IMR-90 (cell line): ENCODE measurements around the gene TNIP1. TPM values are rescaled to one million over a fixed set of nuclear protein-coding genes. Genes with fewer than 3 reads are reported as not detected.

ENCODE experiments used
- ATAC-seq: fragments of 200-7000 bp; cut with Tn5 transposase; 2 replicates; pipeline ENCODE4 v1.9.1; 2020; ENCODE audit warnings: low read depth, mild to moderate bottlenecking, moderate library complexity
- BruUV-seq: library from RNA; stranded (reverse); fragments of 400-500 nt; replicated peaks from 2 replicates; lab custom pipeline; 2021; lab: Mats Ljungman, UMichigan
- CTCF ChIA-PET: fragments of 300-600 bp; formaldehyde crosslinking; extraction: SDS; loops from one replicate; lab custom pipeline; 2021; ENCODE audit warnings: antibody characterized with exemption; lab: Yijun Ruan, JAX
- POLR2A ChIA-PET: fragments of 300-600 bp; sonication (Branson Sonifier 250); formaldehyde crosslinking; loops from one replicate; lab custom pipeline; 2022; ENCODE audit warnings: antibody characterized with exemption; ENCODE audit not compliant: unreplicated experiment; lab: Charles Lee
- DNase-seq: peaks from one replicate; pipeline ENCODE4 v3.0.0; 2013
- H2AFZ ChIP-seq: replicated peaks from 2 replicates; pipeline ENCODE3; 2013; ENCODE audit warnings: low read length, mild to moderate bottlenecking; ENCODE audit not compliant: poor library complexity
- H2AK5ac ChIP-seq: 2 replicates; pipeline ENCODE4 v1.6.1; 2013; ENCODE audit warnings: low read depth, low read length, inconsistent platforms
- H2AK9ac ChIP-seq: replicated peaks from 2 replicates; pipeline ENCODE3; 2013; ENCODE audit warnings: mild to moderate bottlenecking, low read depth, low read length, moderate library complexity; ENCODE audit not compliant: poor library complexity
- H2BK120ac ChIP-seq: 2 replicates; pipeline ENCODE4 v1.6.1; 2013; ENCODE audit warnings: low read depth, low read length, inconsistent platforms
- H2BK15ac ChIP-seq: 3 replicates; pipeline ENCODE4 v1.6.1; 2013; ENCODE audit warnings: low read depth, low read length, inconsistent platforms
- H2BK20ac ChIP-seq: 2 replicates; pipeline ENCODE4 v1.6.1; 2013; ENCODE audit warnings: low read depth, mild to moderate bottlenecking, inconsistent platforms, low read length, moderate library complexity
- H2BK5ac ChIP-seq: 2 replicates; pipeline ENCODE4 v1.6.1; 2013; ENCODE audit warnings: mild to moderate bottlenecking, low read depth, low read length, inconsistent platforms; ENCODE audit not compliant: poor library complexity, severe bottlenecking
- H3K14ac ChIP-seq: replicated peaks from 2 replicates; pipeline ENCODE4 v1.6.1; 2013; ENCODE audit warnings: low read depth, low read length, inconsistent platforms
- H3K18ac ChIP-seq: 2 replicates; pipeline ENCODE4 v1.6.1; 2013; ENCODE audit warnings: low read depth, low read length, control low read depth
- H3K23ac ChIP-seq: 2 replicates; pipeline ENCODE4 v1.6.1; 2013; ENCODE audit warnings: low read depth, low read length, inconsistent platforms
- H3K27ac ChIP-seq: 2 replicates; pipeline ENCODE4 v1.5.1; 2013; ENCODE audit warnings: mild to moderate bottlenecking, control low read depth, low read length; ENCODE audit not compliant: insufficient read depth
- H3K27me3 ChIP-seq: 2 replicates; pipeline ENCODE4 v1.6.1; 2013; ENCODE audit warnings: low read length; ENCODE audit not compliant: control insufficient read depth, insufficient read depth
- H3K36me3 ChIP-seq: 2 replicates; pipeline ENCODE4 v1.6.1; 2013; ENCODE audit warnings: low read length, mixed read lengths; ENCODE audit not compliant: control insufficient read depth, insufficient read depth
- H3K4ac ChIP-seq: 2 replicates; pipeline ENCODE4 v1.6.1; 2013; ENCODE audit warnings: low read depth, low read length, inconsistent platforms
- H3K4me1 ChIP-seq: 2 replicates; pipeline ENCODE4 v1.6.1; 2013; ENCODE audit warnings: low read length, mixed read lengths; ENCODE audit not compliant: control insufficient read depth, insufficient read depth
- H3K4me2 ChIP-seq: 2 replicates; pipeline ENCODE4 v1.6.1; 2013; ENCODE audit warnings: low read depth, mild to moderate bottlenecking, control low read depth, low read length, moderate library complexity
- H3K4me3 ChIP-seq: 2 replicates; pipeline ENCODE4 v1.5.1; 2013; ENCODE audit warnings: low read depth, mild to moderate bottlenecking, control low read depth, low read length, moderate library complexity; ENCODE audit not compliant: insufficient read depth
- H3K56ac ChIP-seq: 2 replicates; pipeline ENCODE4 v1.6.1; 2013; ENCODE audit warnings: low read length, inconsistent platforms; ENCODE audit not compliant: insufficient read depth; ENCODE audit errors: extremely low read depth
- H3K79me1 ChIP-seq, 2 experiments: 2 replicates each; pipeline ENCODE4 v1.6.1; 2013; ENCODE audit warnings: low read length in 2 of 2, inconsistent platforms in 1 of 2, low read depth in 1 of 2
- H3K9ac ChIP-seq: 2 replicates; pipeline ENCODE4 v1.6.1; 2013; ENCODE audit warnings: low read depth, low read length, control low read depth
- H3K9me1 ChIP-seq: 2 replicates; pipeline ENCODE4 v1.6.1; 2013; ENCODE audit warnings: low read length, inconsistent platforms; ENCODE audit not compliant: insufficient read depth
- H3K9me3 ChIP-seq: 2 replicates; pipeline ENCODE4 v1.6.1; 2013; ENCODE audit warnings: low read length; ENCODE audit not compliant: control insufficient read depth, insufficient read depth
- H4K20me1 ChIP-seq: 2 replicates; pipeline ENCODE4 v1.6.1; 2013; ENCODE audit warnings: low read length, inconsistent platforms; ENCODE audit not compliant: insufficient read depth
- H4K5ac ChIP-seq: 2 replicates; pipeline ENCODE4 v1.6.1; 2013; ENCODE audit warnings: mild to moderate bottlenecking, low read depth, low read length, control low read depth
- H4K8ac ChIP-seq, 2 experiments: 2 replicates each; pipeline ENCODE4 v1.6.1; 2013; ENCODE audit warnings: low read depth in 2 of 2, low read length in 2 of 2, control low read depth in 1 of 2, inconsistent platforms in 1 of 2
- H4K91ac ChIP-seq: 2 replicates; pipeline ENCODE4 v1.6.1; 2013; ENCODE audit warnings: low read depth, low read length, inconsistent platforms; ENCODE audit not compliant: insufficient read depth
- CHD1 ChIP-seq: IDR thresholded peaks from 2 replicates; pipeline ENCODE4 v1.6.1; 2012; ENCODE audit warnings: low read depth, low read length, improper control_type of control experiment
- FOS ChIP-seq: fragments of 150-350 bp; IDR thresholded peaks from 2 replicates; pipeline ENCODE4 v1.6.1; 2016; ENCODE audit warnings: low read depth, low read length
- MAFK ChIP-seq: IDR thresholded peaks from 2 replicates; pipeline ENCODE4 v1.6.1; 2012; ENCODE audit warnings: low read depth, low read length, improper control_type of control experiment
- MAZ ChIP-seq: IDR thresholded peaks from 2 replicates; pipeline ENCODE4 v1.6.1; 2012; ENCODE audit warnings: low read depth, mild to moderate bottlenecking, low read length, improper control_type of control experiment, moderate library complexity, borderline replicate concordance
- MXI1 ChIP-seq: IDR thresholded peaks from 2 replicates; pipeline ENCODE4 v1.6.1; 2012; ENCODE audit warnings: low read depth, mild to moderate bottlenecking, low read length, moderate library complexity, borderline replicate concordance
- RAD21 ChIP-seq: IDR thresholded peaks from 2 replicates; pipeline ENCODE4 v1.6.1; 2012; ENCODE audit warnings: low read length, improper control_type of control experiment
- RCOR1 ChIP-seq: IDR thresholded peaks from 2 replicates; pipeline ENCODE4 v1.6.1; 2012; ENCODE audit warnings: mild to moderate bottlenecking, low read length, improper control_type of control experiment; ENCODE audit not compliant: insufficient replicate concordance
- SMC3 ChIP-seq: fragments of 150-350 bp; IDR thresholded peaks from 2 replicates; pipeline ENCODE4 v1.6.1; 2016; ENCODE audit warnings: low read depth, mild to moderate bottlenecking, antibody characterized with exemption, low read length, moderate library complexity
- WGBS, 2 experiments: methylation state at CpG; one replicate each; pipeline versions ENCODE4 v1.1.5 to v1.1.7; 2013; ENCODE audit warnings: missing lambda C conversion rate in 2 of 2; ENCODE audit not compliant: insufficient read length in 1 of 2; ENCODE audit errors: extremely low coverage in 2 of 2; 5-methylcytosine and 5-hydroxymethylcytosine counted together
- dilution Hi-C: fragments of 300-500 bp; cut with HindIII; formaldehyde crosslinking; loops from one replicate; pipeline ENCODE4 v1.14.3; 2018; ENCODE audit warnings: low sequenced_read_pairs; ENCODE audit not compliant: unreplicated experiment
- in situ Hi-C: fragments of 300-500 bp; cut with MboI; formaldehyde crosslinking; loops from 3 replicates; pipeline ENCODE4 v1.14.3; 2019; ENCODE audit warnings: low sequenced_read_pairs, inconsistent platforms, mixed read lengths
- intact Hi-C: fragments of 100-400 bp; cut with micrococcal nuclease; formaldehyde crosslinking; loops from 2 replicates; pipeline ENCODE4 v1.10.0; 2022
- polyA plus RNA-seq, 3 experiments: library from polyadenylated mRNA; depleted of rRNA; stranded (reverse); fragments of >200 nt; gene quantifications; 2 replicates each; pipeline ENCODE4 v1.2.3, GENCODE V29; 2012; ENCODE audit warnings: low replicate concordance in 1 of 3
- total RNA-seq: library from RNA; depleted of rRNA; stranded (reverse); fragments of >200 nt; gene quantifications from 2 replicates; pipeline ENCODE4 v1.2.3, GENCODE V29; 2012
- TF ChIP-seq, protein P1 (sequence below): fragments of 150-350 bp; IDR thresholded peaks from 2 replicates; pipeline ENCODE4 v1.6.1; 2017; ENCODE audit warnings: mild to moderate bottlenecking, antibody characterized with exemption, low read length, low read depth

The TNIP1 gene
- total and polyA plus RNA-seq, 2 of the 4 experiments (the other 2 are of a cell fraction) = 63.8 to 92.8 TPM

DNA sequence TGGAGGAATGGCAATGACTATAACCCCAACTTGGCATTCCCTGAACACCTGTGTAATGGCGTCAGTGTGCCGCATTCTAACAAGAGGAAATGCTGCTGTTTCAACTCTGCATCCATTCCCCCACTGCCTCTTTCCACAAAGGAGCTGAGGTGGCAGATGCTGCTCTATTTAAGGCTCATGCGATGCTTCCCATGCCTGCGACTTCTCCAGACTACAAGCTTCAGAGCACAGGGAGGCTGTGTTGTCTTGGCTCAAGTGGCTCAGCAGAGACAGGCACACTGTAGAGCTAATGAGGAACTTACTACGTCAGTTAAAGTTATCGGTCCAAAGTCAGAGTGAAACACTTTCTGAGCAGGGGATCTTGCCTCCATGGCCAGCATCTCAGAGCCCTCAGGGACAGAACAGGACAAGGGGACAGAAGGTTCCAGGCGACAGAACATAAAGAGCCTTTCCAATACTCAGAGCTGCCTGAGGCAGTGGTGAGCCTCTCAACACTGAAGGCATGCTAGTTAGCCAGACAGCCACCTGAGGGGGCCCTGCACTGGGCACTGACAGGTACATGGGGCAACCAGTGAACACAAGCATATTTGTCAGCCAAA is 21.8 kb downstream of the TNIP1 start:
- dilution Hi-C loops = no loop called here
- no peak overlapping the region for H3K27ac ChIP-seq
- in situ Hi-C loops = no loop called here

More for the DNA sequence above, 21.8 kb downstream of the TNIP1 start:
- Histone ChIP-seq H3K4ac (no peak overlapping the region), H3K14ac (no peak overlapping the region), H2AK5ac (no peak overlapping the region), H3K27me3 (no peaks in the 10 kb centered on the region), H3K9ac (no peak overlapping the region), H2AK9ac (no peak overlapping the region), H2AFZ (no peak overlapping the region), H3K23ac (no peak overlapping the region), H3K9me3 (no peaks in the 10 kb centered on the region), H2BK5ac (no peak overlapping the region), H4K20me1 (peaks cover 12% of the 10 kb centered on the region), H3K4me1 (peaks cover 22% of the 10 kb centered on the region), H2BK15ac (no peak overlapping the region), H3K56ac (no peak overlapping the region), H4K5ac (no peak overlapping the region), H4K91ac (no peak overlapping the region), H2BK20ac (no peak overlapping the region), H3K4me3 (no peak overlapping the region), H3K9me1 (peaks cover 37% of the 10 kb centered on the region), H4K8ac (no peak overlapping the region), H3K4me2 (no peak overlapping the region), H3K79me1 (peaks cover 35 to 82% of the 10 kb centered on the region in 2 experiments), H2BK120ac (no peak overlapping the region), H3K18ac (no peak overlapping the region), H3K36me3 (peaks cover 59% of the 10 kb centered on the region)
- ATAC-seq (no peak), DNase-seq (no peak)
- TF ChIP-seq MAFK (no peak), RAD21 (no peak), MXI1 (no peak), SMC3 (no peak), CHD1 (no peak), MAZ (no peak), FOS (no peak), RCOR1 (no peak)
- TF ChIP-seq, protein P1, sequence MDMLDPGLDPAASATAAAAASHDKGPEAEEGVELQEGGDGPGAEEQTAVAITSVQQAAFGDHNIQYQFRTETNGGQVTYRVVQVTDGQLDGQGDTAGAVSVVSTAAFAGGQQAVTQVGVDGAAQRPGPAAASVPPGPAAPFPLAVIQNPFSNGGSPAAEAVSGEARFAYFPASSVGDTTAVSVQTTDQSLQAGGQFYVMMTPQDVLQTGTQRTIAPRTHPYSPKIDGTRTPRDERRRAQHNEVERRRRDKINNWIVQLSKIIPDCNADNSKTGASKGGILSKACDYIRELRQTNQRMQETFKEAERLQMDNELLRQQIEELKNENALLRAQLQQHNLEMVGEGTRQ = no peak
- POLR2A ChIA-PET = no interaction called here
- CTCF ChIA-PET = interaction anchor here (1.0 kb wide), 1 partner anchor 21 kb away, joined by 7 read pairs; no protein-coding TSS in a partner anchor
- 98% methylated on average over 4 of the region's 7 CpGs; no CpG with 5 or more reads in 1 of the 2 experiments for WGBS, 2 experiments
- intact Hi-C loops = no loop called here
- BruUV-seq = no TSS peak
